GM18870 (cell line): ENCODE results near the gene MTF2.
"Not testable (repeated sequence)": the region's sequence is repeated elsewhere in the genome, so short reads cannot be mapped to it uniquely, and the experiment has no call there.

ENCODE experiments used
- ATAC-seq: cut with Tn5 transposase; IDR thresholded peaks from one replicate; pipeline ENCODE4 v1.9.1; 2021; ENCODE audit warnings: moderate library complexity; ENCODE audit not compliant: unreplicated experiment

MTF2 gene

DNA sequence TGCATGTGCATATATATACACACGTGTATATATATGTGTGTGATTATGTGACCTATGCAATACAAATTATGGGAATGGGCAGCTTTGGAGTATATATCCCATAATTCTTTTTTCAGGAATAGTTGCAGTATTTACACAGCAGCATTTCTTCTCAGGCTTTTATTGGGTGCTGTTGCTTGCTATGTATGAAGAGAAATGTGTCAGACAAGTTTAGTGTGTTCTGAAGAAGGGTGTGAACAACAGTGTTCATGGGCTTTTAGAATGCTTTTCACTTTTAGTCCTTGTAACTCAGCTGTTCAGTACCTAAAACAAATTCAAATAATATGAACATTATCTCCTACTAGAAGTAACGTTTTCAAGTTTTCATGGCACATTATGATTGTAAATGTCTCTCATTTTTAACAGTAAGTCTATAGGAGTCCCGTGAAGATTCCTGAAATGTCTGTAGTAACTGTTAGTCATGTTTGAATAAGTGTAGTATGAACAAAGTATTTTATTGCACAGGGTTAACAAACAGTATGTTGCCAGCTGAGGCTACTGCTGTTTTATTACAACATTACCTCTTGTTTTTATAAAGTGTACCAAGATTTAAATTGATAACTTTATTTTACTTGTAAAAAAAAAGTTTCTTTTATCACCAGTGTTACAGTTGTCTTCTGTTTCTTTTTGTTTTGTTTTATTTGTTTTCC lies 58.7 kb downstream of the MTF2 start:
- ATAC-seq: no peak

DNA sequence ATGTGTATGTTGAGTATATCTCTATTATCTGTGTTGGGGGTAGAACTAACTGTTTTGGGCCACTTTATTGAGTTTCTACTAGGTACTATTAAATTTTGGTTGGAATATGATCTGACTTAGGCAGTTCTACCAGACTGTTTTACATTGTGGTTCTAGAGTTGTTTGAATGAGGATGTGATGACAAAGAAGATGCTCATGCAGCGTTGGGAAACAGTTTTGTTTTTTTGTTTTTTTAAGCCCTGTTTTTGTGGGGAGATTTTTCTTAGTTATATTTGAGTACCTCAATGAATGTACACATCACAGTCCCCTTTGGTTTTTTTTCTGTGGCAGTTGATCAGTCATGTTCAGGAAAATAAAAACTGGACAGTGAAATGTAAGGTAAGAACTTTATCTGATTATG lies 61.0 kb downstream of the MTF2 start:
- no peak for ATAC-seq

DNA sequence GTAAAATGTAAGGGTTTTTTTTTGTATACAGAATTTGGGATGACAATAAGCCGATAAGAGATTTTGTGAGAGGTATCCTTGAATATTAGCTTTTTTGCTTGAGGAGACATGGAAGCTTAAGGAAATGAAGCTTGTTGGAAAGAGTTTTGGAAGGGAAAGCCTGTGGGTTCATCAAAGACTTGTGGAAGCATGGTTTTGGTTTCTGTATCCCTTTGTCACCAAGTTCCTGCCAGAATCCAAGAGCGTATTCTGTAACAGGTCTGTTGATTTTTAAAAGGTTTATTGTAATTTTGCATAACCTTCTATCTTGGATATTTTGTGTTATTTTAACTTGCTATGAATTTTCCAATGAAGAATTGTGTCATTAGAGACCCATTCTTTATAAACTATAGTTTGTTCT lies 63.1 kb downstream of the MTF2 start:
- no peak for ATAC-seq

DNA sequence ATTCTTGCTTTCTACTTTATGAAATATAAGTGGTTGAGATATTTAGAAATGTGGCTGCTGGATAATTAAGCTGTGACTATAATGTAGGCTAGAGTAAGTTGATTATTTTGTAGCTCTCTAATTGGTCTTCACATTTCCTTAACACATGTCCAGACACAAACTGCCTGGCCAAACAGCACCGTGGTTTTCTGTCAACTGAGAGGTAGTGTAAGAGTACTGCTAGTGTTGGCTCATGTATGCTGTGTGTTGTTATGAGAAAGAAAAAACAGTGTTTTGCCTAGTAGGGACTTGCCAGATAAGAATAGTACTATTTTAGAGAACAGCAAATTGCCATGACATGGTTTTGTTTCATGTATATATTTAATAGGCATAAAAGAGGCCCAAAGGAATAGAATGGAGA lies 64.1 kb downstream of the MTF2 start:
- no peak for ATAC-seq

DNA sequence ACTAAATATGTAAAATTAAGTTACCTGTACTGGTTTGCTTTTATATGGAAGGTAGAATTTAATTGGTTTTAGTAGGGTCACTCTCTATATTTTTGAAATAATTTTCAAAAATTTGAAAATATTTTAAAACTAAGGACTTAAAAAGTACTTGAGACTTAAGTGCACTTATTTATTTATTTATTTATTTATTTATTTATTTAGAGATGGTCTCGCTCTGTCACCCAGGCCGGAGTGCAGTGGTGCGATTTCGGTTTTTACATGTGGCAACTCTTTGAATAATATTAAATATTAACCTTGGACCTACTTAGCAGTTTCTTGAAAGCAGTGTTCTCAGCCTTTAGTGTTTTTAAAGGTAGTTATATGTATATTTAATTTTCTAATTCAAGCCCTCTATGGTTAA lies 64.7 kb downstream of the MTF2 start:
- no peak for ATAC-seq

DNA sequence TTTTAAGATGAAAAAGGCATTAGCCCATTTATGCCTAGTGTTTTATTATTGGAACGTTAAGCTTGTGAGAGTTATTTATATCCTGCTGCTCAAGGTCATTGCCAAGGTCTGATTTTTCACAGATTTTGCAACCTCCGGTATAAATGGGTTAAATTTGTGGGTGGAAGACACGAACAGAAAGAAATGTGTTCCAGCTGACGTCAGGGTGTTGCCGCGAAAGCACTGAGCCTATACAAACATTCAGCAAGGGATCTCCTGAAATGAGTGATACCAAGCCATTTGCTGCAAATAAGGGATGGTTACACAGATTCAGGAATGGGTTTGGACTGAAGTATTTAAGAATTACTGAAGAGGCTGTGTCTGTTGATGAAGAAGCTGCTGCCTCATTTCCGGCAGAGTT lies 68.9 kb downstream of the MTF2 start:
- ATAC-seq: no peak

DNA sequence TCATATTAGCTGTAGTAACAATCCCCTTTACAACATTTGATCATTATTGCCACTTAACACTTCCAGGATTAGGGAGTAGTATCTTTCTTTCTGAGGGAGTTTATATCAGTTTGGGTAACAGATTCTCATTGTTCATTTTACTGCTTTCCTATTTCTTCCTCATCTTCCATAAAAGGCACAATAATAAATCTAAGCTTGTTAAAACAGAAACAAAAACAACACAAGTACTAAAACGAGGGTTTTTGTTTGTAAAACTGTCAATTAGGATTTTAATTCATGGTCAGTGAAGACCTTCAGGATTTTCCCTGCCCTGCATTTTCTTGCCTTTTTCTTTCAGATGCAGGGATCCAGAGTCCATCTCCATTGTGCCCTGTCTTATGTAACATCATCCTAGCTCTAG lies 71.6 kb downstream of the MTF2 start:
- ATAC-seq: no peak

DNA sequence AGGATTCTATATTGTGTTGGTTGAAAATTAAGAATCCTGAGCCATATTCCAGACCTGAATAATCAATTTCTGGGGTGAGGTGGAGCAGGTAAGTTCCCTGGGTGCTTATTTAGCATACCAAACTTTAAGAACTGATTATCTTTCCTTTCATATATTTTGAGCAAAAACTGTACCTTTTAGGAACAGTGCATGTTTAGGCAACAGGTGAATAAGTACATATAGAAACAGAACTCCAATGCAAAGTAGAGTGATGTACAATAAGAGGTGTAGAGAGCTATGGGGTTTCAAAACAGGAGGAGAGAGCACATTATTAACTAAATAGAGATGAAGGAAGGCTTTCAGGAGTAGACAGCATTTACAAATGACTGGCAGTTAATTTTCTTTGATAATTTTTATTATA lies 72.4 kb downstream of the MTF2 start:
- ATAC-seq: no peak

DNA sequence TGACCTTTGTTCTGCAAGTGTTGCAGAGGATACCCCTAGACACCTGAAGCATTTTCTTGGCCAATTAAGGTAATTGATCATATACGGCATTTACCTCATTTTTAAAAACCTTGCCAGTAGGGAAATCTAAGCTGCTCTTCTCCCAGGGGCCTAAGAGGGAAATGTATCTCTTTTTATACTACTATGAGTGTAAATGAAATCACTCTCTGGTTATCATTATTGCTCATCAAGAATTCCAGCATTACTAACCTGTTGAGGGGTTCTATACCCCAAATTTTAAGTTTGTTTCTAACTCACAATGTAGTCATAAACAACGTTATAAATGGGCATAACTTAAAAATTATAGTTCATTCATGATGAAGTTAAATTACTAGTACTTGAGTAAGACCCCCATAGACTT lies 73.8 kb downstream of the MTF2 start:
- ATAC-seq: no peak

DNA sequence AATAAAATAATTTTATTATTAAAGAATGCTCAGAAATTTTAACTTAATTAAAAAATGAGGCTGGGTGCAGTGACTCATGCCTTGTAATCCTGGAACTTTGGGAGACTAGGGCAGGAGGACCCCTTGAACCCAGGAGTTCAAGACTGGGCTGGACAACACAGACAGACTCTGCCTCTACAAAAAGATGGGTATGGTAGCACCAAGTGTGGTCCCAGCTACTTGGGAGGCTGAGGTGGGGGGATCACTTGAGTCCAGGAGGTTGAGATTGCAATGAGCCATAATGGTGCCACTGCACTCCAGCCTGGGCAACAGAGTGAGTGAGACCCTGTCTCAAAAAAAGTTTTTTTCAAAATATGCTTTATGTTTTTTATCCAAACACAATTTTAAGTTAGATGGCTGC lies 75.8 kb downstream of the MTF2 start:
- ATAC-seq: no peak

DNA sequence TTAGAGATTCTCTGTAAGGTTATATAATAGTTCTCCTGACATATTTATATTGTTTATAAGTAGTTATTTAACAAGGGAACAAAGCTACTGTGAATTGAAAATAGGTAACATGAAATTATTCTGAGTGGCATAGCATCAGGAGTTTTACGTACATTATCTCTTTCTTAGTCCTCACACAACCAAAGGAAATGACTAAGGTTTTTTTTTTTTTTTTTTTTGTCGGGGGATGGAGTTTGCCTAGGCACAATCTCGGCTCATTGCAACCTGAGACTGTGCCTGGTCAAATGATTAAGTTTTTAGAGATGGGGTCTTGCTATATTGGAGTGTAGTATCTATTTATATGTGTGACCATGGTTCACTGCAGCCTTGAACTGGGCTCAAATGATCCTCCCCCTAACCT lies 76.3 kb downstream of the MTF2 start:
- no peak for ATAC-seq

DNA sequence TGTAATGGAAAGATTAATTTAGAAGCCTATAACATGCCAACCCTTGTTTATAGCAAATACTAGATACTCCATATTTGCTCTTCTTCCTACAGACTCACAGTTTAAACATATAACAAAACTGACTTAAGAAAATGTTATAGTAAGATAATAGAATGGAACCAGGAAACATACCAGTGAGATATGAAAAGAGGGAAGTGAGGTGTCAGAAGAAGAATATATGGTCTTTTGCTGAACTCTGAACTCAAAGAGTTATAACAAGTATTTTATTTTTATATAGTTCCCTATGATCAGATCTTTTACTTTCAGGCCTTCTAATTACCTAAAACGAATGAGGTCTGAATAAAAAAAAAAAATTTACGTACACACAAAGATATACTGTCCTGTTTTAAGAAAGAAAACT lies 80.3 kb downstream of the MTF2 start:
- ATAC-seq: no peak

DNA sequence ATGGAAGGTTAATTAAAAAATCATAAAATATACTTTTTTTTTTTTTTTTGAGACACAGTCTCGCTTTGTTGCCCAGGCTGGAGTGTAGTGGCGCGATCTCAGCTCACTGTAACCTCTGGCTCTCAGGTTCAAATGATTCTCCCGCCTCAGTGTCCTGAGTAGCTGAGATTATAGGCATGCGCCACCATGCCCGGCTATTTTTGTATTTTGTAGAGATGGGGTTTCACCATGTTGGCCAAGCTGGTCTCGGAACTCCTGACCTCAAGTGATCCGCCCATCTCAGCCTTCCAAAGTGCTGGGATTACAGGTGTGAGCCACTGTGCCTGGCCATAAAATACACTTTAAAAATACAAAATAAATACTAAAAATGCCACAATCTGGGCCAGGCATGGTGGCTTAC lies 84.2 kb downstream of the MTF2 start:
- ATAC-seq: not testable (repeated sequence)

DNA sequence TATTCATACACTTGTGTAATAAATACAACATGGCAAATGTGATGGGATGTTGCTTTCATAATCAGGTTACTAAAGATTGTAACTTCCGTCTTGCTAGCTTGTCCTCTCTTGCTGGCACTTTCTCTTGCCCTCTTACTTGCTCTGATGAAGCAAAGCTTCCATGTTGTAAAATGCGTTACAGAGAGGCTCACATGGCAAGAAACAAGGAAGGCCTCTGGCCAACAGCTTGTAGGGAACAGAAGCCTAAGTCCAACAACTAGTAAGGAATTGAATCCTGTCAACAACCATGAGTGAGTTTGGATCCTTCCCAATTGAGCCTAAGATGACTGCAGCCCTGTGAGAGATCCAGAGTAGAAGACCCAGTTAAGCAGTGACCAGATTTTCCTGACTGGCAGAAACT lies 85.7 kb downstream of the MTF2 start:
- no peak for ATAC-seq

DNA sequence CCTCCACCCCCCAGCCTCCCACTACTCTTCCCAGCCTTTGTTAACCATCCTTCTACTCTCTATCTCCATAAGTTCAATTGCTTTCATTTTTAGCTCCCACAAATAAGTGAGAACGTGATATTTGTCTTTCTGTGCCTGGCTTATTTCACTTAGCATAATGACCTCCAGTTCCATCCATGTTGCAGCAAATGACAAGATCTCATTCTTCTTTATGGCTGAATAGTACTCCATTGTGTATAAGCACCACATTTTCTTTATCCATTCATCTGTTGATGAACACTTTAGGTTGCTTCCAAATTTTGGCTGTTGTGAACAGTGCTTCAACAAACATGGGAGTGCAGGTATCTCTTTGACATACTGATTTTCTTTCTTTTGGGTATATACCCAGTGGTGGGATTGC lies 86.8 kb downstream of the MTF2 start:
- ATAC-seq: not testable (repeated sequence)

DNA sequence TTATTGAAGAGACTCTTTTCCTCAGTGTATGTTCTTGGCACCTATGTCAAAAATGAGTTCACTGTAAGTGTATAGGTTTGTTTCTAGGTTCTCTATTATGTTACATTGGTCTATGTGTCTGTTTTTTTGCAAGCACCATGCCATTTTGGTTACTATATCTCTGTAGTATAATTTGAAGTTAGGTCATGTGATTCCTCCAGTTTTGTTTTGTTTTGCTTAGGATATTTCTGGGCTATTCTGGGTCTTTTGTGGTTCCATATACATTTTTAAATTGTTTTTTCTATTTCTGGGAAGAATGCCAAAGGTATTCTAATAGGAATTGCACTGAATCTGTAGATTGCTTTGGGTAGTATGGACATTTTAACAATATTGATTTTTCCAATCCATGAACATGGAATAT lies 87.9 kb downstream of the MTF2 start:
- ATAC-seq: no peak

DNA sequence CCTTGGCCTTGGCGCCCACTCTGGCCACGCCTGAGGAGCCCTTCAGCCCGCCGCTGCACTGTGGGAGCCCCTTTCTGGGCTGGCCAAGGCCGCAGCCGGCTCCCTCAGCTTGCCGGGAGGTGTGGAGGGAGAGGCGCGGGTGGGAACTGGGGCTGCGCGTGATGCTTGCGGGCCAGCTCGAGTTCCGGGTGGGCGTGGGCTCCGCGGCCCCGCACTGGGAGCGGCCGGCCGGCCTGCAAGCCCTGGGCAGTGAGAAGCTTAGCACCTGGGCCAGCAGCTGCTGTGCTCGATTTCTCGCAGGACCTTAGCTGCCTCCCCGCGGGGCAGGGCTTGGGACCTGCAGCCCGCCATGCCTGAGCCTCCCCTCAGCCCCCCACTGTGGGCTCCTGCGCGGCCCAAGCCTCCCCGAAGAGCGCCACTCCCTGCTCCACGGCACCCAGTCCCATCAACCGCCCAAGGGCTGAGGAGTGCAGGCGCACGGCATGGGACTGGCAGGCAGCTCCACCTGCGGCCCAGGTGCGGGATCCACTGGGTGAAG lies 91.1 kb downstream of the MTF2 start:
- not testable (repeated sequence) for ATAC-seq

DNA sequence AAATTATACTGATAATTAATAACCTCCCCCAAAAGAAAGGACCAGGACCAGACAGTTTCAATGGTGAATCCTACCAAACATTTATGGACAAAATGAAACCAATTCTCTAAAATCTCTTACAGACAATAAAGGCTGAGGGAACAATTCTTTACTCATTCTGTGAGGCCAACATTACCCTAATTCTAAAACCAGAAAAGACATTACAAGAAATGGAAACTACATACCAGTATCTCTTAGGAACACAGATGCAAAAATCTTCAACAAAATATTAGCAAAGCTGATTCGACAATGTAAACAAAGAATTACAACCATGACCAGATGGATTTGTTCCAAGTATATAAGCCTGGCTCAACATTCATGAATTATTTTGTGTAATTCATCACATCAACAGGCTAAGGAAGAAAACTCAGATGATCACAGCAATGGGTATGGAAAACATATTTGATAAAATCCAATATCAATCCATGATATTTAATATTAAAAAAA lies 92.5 kb downstream of the MTF2 start:
- no peak for ATAC-seq

DNA sequence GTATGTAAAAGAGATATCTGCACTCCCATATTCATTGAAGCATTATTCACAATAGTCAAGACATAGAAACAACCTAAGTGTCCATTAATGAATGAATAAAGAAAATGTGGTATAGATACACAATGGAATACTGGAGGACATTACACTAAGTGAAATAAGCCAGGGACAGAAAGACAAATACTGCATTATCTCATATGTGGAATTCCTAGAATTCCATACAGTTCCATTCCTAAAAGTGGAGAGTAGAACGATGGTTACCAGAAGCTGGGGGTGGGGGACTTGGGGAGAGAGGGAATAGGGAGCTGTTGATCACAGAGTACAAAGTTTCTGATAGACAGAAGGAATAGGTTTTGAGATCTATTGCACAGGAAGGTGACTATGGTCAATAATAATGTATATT lies 93.7 kb downstream of the MTF2 start:
- no peak for ATAC-seq

DNA sequence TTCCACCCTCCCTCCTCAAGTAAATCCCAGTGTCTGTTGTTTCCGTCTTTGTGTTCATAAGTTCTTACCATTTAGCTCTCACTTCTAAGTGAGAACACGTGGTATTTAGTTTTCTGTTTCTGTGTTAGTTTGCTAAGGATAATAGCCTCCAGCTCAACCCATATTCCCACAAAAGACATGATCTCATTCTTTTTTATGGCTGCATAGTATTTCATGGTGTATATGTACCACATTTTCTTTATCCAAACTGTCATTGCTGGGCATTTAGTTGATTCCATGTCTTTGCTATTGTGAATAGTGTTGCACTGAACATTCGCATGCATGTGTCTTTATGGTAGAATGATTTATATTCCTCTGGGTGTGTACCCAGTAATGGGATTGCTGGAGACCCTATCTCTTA lies 95.6 kb downstream of the MTF2 start:
- ATAC-seq: not testable (repeated sequence)

DNA sequence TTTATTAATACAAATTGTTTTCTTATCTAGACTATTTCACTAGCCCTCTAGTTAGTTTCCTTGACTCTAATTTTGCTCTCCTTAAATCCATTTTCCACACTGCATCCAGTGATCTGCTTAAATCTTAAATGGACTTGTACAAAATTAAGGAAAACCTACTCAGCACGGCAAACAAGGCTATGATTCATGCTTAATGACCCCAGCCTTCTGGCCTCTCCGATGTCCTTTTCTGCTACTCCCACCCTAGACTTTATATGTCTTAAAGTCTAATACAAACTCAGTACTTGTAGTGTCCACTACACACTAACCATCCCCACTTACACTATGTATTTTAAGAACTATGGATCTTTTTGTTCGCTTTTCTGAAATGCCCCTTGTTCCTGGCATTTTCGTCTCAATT lies 98.9 kb downstream of the MTF2 start:
- ATAC-seq: no peak

DNA sequence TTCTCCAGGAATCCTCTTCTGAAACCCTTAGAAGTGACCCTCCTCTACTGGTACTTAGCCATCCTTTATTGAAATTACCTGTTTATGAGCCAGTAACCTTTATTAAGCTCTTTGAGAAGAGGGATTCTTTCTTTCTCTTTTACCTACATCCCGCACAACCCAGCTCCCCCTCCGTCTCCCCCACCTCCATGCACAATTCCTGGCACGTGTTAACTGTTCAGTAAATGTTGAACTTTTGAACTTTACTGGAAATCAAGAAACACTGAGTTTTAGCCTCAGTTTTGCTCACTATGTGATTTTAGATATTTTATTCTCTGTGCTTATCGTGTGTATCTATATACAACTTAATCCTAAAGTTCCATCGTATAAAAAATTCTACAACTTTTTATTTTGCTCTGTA lies 99.3 kb downstream of the MTF2 start:
- no peak for ATAC-seq
